ENCODE measurements around the gene IFT74. TPM values are rescaled to one million over a fixed set of nuclear protein-coding genes. Genes with fewer than 3 reads are reported as not detected.
"Not testable (repeated sequence)": the region's sequence is repeated elsewhere in the genome, so short reads cannot be mapped to it uniquely, and the experiment has no call there.

Gene IFT74
- total RNA-seq, 2 donors from 2014 or later = 14.9 to 17.2 TPM

- intact Hi-C loops (cut with DNase I, micrococcal nuclease) = loop anchor here in 1 of 2 donors (10.0 kb wide), 1 partner anchor 148 kb away; no protein-coding TSS in a partner anchor
- DNase-seq (no peak), ATAC-seq (no peak)
Measured at GRCh38 chr9:27047136-27047535, 90.9 kb downstream of the IFT74 start.

- peak; percentile 84 for ATAC-seq
- no peak for DNase-seq
- intact Hi-C loops (cut with DNase I, micrococcal nuclease) = no loop called here
Measured at GRCh38 chr9:27053369-27054022, 97.3 kb downstream of the IFT74 start.

- ATAC-seq = peak; percentile 70
- intact Hi-C loops (cut with DNase I, micrococcal nuclease) = no loop called here
- DNase-seq = no peak
Measured at GRCh38 chr9:27054125-27054524, 97.9 kb downstream of the IFT74 start.

GRCh38 chr9:27054841-27055240 is 98.6 kb downstream of the IFT74 start:
- DNase-seq = no peak
- peak; percentile 79 for ATAC-seq
- intact Hi-C loops (cut with DNase I, micrococcal nuclease) = no loop called here

- intact Hi-C loops (cut with DNase I, micrococcal nuclease) = no loop called here
- DNase-seq (no peak), ATAC-seq (no peak)
Measured at GRCh38 chr9:27059412-27059811, 103.2 kb downstream of the IFT74 start.

- ATAC-seq (peak; percentile 96), DNase-seq (no peak)
- intact Hi-C loops (cut with DNase I, micrococcal nuclease) = no loop called here
Measured at GRCh38 chr9:27059907-27060306, 103.7 kb downstream of the IFT74 start.

- intact Hi-C loops (cut with DNase I, micrococcal nuclease) = no loop called here
- ATAC-seq = no peak
Measured at GRCh38 chr9:27065288-27065687, 109.1 kb downstream of the IFT74 start.

GRCh38 chr9:27073841-27074728 is 117.9 kb downstream of the IFT74 start:
- intact Hi-C loops (cut with DNase I, micrococcal nuclease) = no loop called here
- no peak for ATAC-seq
- no peak for DNase-seq

More at GRCh38 chr9:27065288-27065687, 109.1 kb downstream of the IFT74 start:
- DNase-seq = no peak

- intact Hi-C loops (cut with DNase I, micrococcal nuclease) = no loop called here
- ATAC-seq = no peak
- DNase-seq = no peak
Measured at GRCh38 chr9:27078685-27079084, 122.5 kb downstream of the IFT74 start.

- ATAC-seq (no peak), DNase-seq (no peak)
- intact Hi-C loops (cut with DNase I, micrococcal nuclease) = no loop called here
Measured at GRCh38 chr9:27085456-27085855, 129.2 kb downstream of the IFT74 start.

- ATAC-seq (no peak), DNase-seq (no peak)
- intact Hi-C loops (cut with DNase I, micrococcal nuclease) = no loop called here
Measured at GRCh38 chr9:27086818-27087680, 130.8 kb downstream of the IFT74 start.

- no peak for ATAC-seq
- intact Hi-C loops (cut with DNase I, micrococcal nuclease) = no loop called here
- DNase-seq = no peak
Measured at GRCh38 chr9:27088981-27089380, 132.8 kb downstream of the IFT74 start.

- no peak for DNase-seq
- no peak for ATAC-seq
- intact Hi-C loops (cut with DNase I, micrococcal nuclease) = no loop called here
Measured at GRCh38 chr9:27089706-27090105, 133.5 kb downstream of the IFT74 start.

- ATAC-seq (no peak), DNase-seq (no peak)
- intact Hi-C loops (cut with DNase I, micrococcal nuclease) = no loop called here
Measured at GRCh38 chr9:27090231-27090630, 134.0 kb downstream of the IFT74 start.

- no peak for DNase-seq
- intact Hi-C loops (cut with DNase I, micrococcal nuclease) = no loop called here
- ATAC-seq = no peak
Measured at GRCh38 chr9:27090711-27091110, 134.5 kb downstream of the IFT74 start.

GRCh38 chr9:27092496-27092895 is 136.3 kb downstream of the IFT74 start:
- ATAC-seq; DNase-seq; intact Hi-C loops (cut with DNase I, micrococcal nuclease): not testable (repeated sequence)

GRCh38 chr9:27093384-27094067 is 137.3 kb downstream of the IFT74 start:
- intact Hi-C loops (cut with DNase I, micrococcal nuclease) = not testable (repeated sequence)

GRCh38 chr9:27094640-27095298 is 138.6 kb downstream of the IFT74 start:
- intact Hi-C loops (cut with DNase I, micrococcal nuclease) = no loop called here
- DNase-seq (no peak), ATAC-seq (no peak)

More at GRCh38 chr9:27093384-27094067, 137.3 kb downstream of the IFT74 start:
- not testable (repeated sequence) for DNase-seq, ATAC-seq

Data from left colon (tissue), 2 donors.